Right lobe of liver (tissue), 4 donors: ENCODE results near the gene ZC2HC1B.

ENCODE experiments used
- CTCF ChIP-seq, 4 donors: fragments of 200-600 bp in 3 of 4; fragments of 450-650 bp in 1 of 4; IDR thresholded peaks; one replicate each; pipeline versions ENCODE4 v1.5.1 to v1.8.0; 2016 to 2022; ENCODE audit warnings: antibody characterized with exemption in 4 of 4, mild to moderate bottlenecking in 2 of 4
- POLR2A ChIP-seq: fragments of 450-650 bp; IDR thresholded peaks from one replicate; pipeline ENCODE4 v1.6.1; 2017; ENCODE audit warnings: antibody characterized with exemption, mild to moderate bottlenecking
- donor health status: DM: no; HTN: no; CAD: no.
- donor health status: DM: no; HTN: no; CAD: no.
- donor health status: DM: no; HTN: yes; CAD: no.

- TF ChIP-seq CTCF (IDR thresholded peaks at IDR 0.05): no peak
- no peak for TF ChIP-seq POLR2A
Observed at GRCh38 chr6:143896126-143896860, 32.0 kb downstream of the ZC2HC1B start.
